Cortex of kidney (tissue), 1 donor: ENCODE data around the gene PLEKHG5.

ENCODE experiments used
- DNase-seq: peaks from one replicate; lab custom pipeline; 2025; lab: John Stamatoyannopoulos, UW

PLEKHG5 gene

DNA sequence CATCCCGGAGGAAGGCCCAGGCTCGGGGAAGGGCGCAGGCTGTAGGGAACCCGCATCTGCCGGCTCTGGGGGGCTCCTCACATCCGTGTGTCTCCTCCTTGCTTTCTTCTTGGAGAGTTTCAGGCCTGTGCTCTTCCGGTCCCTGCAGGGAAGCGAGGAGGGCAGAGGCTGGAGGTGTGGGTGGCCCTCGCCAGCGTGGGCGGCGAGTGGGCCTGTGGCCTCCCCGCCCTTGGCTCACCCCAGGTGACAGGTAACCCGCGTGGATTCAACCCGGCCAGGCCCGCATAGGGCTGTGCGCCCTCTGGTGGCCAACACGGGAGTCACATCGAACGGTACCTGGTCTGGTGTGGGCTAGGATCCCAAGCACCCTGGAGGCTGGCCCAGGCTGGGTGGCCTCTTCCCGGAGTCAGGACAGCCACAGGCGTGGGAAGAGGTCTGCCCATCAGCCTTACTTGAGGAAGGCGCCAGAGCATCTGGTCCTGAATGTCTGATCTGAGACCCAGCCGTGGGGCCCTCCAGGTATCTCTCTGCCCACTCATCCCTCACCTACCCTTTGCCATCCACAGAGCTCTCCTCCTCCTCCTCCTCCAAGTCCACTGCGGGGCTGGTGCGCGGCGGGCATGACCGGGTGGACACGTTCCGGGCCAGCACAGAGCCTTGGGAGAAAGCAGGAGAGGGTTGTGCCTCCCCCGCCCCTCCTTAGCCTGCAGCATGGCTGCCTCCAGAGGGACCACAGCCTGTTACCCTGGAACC, 15.9 kb downstream of the PLEKHG5 start:
- DNase-seq, result no peak

DNA sequence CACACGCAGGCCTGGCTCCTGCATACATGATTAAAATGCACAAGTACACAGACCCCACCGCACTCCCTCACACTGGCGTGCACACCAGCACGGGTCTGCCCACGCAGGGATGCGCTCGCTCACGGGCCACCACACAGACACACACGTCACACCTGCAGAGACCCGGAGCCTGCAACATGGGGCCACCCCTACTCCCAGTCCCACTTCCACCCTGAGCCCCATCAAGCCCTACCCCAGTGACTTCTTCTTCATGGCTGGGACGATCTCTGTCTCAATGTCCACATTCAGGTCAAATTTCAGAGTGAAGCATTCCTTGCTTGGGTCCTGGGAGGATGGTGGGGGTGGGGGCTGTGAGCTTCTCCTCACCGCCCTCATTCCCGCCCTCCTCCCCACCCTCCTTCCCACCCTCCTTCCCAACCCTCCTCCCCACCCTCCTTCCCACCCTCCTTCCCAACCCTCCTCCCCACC, 16.6 kb downstream of the PLEKHG5 start:
- no peak for DNase-seq

DNA sequence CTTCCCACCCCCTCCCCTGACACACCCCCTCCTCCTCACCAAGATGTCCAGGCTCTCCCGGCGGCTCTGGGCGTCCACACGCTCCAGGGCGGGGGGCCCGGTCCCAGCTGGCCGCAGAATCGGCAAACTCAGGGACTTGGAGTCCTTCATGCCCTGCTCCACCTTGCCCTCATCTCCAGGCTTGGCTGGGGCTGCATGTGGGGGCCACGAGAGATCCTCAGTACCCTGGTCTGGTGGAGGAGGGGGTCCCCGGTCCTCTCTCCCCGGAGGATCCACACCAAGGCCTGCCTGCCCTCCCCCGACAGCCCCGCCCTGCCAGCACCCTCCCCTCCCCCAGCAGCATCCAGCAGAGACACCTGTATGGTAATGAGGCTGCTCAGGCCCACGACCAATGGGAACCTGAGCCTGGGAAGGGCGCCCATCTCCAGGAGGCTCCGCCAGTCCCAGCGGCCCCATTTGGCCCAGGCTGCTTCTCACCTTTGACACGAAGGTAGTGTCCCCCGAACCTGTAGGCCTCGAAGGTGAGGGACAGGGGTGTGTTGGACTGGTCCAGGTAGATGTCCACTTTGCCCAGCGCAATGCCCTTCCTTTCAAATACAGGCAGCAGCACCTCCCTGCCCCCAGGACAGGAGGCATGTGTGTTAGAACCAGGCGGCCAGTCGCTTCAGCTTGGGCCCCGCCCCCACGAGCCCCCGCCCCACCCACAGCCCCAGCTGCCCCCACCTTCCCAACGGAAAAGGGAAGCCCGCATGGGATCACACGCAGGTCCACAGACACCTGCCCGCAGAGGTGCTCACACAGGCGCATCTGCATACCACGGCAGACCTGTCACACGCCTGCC, 17.3 kb downstream of the PLEKHG5 start:
- DNase-seq, result no peak

DNA sequence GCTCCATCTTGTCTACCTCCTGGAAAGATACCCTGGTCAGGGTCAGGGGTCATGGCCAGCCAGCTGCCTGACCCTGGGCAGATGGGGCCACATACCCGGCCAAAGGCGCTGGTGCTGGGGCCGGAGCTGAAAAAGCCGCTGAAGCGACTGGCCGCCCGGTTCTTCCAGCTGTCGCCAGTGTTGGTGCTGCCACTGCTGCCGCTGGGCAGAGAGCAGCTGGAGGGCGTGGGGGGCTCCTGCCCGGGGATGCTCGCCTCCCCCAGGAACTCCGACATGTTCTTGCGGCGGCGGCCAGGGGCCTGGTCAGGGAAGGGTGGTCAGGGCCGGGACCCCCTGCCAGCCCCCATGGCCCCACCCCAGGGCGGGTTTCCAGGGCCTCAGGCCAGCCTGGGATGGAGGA, 18.3 kb downstream of the PLEKHG5 start:
- no peak for DNase-seq

DNA sequence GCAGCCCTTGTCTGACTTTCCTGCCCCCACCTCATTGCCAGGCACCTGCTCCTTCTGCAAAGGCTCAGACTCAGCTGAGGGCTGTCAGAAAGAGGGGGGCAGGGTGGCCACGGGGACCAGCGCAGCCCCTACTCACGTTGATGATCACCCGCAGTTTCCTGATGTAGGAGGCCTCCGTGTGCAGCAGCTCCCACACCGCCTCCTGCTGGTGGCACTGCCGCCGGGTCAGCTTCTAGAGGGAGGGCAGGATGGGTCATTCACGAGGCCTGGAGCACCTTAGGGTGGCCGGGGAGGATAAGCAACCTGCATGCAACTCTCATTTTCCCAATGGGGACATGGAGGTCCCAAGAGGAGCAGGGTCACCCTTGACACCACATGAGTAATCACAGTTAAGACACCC, 19.1 kb downstream of the PLEKHG5 start:
- DNase-seq, result no peak

DNA sequence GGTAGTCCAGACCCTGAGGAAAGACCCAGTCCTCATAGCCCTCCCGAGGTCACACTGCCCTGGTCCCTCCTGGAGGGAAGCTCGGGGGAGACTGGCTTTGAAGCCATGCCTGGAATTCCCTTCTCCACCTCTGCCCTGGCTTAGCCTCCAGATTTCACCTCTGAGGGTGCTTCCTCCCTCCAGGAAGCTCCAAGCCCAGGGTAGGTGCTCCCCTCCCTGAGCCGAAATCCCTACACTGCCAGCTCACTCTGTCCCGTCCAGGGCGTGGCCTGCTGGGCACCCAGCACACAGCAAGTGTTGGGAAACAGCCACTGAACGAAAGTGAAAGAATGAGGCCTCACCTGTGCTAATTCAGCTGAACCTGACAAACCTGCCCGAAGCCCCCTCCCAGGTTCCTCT, 19.5 kb downstream of the PLEKHG5 start:
- no peak for DNase-seq

DNA sequence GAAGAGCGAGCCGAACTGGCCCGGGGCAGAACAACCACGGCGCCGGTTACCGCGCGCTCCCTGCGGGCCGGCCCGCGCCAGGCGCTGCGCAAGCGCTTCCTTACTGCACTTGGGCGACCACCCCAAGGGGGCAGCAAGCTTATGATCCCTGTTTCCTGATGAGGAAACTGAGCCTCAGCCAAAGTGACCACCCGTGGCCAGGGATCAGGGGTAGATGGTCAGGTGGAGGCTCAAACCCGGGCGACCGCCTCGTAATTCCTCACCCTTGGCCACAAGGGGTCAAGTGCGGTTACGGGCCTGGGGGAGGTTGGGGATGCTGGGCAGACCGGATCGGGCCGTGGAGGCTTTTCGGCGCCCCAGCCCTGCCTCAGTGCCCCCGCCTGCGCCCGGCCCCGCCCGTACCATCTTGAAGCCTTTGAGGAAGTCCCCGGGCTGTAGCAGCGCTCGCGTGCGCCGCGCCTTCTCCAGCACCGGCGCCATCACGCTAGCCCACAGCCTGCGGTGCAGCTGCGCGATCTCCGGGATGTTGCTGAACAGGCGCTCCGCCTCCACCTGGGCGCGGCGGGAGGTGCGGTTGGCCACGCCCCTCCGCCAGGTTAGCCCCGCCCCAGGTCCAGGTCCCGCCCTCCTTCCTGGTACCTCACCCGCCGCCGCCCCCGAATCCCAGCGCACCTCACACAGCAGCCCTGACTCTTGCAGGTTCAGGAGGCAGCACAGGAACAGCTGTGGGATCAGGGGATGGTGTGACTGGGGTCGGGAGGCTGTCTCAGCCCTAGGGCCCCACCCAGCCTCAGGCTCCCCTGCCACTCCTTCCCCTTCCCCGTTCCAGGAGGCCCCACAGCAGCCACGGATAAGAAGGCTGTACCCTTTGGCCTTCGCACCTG, 20.1 kb downstream of the PLEKHG5 start:
- no peak for DNase-seq

DNA sequence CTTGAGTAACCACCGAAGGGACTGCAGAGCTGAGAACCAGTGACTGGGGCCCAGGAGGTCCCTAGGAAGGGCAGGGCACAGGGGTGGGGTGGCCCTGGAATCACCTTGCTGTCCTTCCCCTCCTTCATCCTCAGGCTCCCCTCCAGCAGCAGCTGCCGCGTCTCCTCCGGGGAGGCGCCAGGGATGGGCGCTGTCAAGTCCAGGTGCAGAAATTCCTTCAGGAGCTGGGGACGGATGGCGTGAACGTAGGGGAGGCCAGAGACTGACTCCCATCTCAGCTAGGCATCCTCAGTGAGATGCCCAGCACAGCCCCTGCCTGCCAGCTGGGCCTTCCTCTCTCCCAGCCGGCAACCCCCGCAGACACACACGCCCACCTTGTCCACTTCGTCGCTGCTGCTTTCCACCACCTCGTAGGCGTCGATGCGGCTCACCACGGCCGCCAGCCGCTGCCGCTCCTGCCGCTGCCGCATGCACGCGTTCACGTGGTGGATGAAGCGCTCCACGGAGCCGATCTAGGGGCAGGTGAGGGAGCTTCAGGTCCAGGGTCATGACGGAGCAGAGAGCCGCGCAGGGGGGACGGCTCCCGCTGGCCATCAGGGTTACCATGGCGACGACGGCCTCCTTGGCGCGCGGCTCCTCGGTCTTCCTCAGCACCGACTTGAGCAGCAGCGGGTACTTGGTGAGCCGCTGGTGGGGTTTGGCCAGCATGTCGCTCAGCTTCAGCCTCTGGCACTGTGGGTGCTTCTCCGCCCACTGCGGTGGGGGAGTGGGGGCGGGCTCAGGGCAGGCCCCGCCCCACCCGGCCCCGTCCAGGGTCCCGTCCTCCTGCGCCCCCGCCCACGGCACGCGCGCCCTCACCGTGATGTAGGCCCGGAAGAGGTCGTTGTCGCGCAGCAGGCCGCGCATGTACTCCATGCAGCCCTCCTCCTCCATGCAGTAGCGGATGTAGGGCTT, 21.1 kb downstream of the PLEKHG5 start:
- DNase-seq, result no peak

DNA sequence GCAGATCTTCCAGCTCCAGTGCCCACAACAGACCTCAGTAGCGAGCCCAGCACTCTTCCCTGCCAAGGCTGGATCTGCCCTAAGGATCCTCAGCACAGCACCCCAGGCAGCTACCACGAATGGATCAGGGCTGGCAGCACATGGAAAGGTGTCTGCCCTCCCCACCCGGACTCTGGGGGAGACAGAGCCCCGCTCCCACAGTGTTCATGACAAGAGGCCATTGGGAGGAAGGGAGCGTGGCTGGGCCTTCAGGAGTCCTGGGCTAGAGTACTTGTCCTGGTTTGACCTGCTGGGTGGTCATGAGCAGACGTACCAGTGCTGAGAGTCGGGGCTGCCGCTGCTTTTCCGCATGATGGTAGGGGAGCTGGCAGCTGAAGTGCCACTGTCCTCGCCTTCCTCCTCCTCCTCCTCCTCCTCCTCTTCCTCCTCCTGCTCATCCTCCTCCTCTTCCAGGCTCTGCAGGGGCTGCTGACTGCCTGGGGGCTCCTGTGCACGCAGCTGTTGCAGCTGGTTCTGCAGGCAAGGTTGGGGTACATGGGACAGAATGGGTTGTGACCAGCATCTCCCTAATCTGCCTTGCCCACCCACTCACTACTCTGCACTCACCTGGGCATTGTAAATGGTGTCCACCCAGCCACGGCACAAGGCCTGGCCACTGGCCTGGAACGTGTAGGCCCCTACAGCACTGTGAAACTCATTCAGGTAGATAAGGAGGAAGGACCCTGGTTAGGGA, 22.6 kb downstream of the PLEKHG5 start:
- no peak for DNase-seq

DNA sequence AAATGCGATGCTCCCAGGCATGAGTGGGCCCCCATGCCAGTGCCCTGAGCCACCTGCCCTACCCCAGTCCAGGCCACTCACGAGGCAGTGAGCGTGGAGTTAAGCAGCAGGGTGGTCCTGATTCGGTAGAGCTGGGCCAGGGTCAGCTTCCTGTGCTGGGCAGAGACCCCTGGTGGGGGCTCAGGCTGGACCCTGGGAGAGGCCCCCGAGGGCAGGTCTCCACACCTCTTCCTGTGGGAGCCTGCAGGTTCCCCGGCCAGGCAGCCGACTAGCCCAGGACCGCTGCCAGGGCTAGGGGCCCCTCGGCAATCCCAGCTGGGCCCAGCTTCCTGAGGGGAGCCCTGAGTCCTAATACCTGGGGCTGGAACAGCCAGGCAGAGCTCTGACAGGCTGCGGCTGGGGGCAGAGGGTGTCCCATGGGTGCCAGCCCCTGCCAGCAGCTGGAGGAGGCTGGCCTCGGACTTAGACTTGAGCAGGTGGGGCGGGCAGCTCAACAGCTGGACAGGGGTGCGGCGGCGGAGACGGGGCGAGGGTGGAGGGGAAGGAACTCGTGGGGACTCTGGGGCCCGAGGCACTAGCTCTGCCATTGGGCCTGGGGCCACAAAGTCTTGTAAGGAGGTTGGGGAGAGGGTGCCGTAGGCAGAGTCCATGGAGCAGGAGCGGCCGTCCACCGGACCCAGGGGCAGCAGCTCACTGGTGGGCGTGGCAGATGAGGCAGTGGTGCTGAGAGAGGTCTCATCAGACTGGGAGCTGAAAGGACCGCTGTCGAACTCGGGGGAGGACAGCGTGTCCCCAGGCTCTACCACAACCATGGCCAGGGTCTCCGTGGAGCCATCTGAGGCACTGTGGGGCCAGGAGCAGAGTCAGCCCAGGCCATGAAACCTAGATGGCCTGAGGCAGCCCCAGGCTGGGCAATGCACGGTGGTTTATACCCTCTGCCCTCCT, 23.5 kb downstream of the PLEKHG5 start:
- DNase-seq, result no peak

DNA sequence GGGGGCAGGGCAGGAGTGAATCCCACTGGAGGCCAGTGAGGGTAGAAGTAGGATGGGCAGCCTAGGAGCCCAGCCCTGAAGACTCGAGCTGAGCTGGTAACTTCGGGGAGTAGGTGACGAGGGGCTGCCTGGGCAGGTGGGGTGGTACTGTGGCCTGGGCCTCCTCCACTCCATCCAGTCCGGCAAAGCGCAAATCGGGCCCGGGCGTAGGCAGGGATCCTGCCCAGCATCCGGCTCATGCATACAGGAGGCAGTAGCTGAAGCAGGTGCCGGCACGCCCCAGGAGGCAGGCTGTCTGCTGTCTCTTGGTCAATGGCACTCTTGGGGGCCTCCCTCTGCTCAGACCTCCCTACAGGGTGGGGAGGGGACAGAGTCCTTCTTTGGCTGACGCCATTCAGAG, 24.2 kb downstream of the PLEKHG5 start:
- no peak for DNase-seq

DNA sequence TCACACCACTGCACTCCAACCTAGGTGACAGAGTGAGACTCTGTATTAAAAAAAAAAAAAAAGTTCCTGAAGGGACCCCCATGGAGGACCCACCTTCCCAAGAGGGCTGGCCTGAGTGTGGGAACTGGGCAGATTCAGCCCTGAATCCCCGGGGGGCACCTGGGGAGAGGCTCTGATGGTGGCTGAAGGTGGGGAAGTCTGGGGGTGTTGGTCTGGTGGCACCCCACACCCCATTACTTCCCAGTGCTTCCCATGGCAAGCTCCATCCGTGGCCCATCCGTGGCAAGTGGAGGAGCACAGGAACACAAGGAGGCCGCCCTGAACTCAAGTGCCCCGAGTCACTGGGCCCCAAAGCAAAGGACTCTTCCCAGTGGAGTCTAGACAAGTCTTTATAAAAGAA, 24.7 kb downstream of the PLEKHG5 start:
- no peak for DNase-seq

DNA sequence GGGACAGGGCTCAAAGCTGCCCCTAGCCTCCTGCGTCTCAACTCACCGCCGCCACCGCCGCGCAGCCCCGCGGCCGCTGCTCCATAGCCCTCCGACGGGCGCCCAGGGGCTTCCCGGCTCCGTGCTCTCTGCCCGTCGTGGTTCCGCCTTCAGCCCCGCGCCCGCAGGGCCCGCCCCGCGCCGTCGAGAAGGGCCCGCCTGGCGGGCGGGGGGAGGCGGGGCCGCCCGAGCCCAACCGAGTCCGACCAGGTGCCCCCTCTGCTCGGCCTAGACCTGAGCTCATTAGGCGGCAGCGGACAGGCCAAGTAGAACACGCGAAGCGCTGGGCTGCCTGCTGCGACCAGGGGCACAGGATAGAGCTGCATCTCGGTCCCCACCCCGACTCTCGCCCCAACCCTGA, 25.4 kb downstream of the PLEKHG5 start, which contains the start of gene TNFRSF25:
Gene TNFRSF25 (minus strand): TSS at position 151 of the 400 bp plus-strand sequence. CDS start 66 bp downstream, at position 85.
- DNase-seq, result no peak

DNA sequence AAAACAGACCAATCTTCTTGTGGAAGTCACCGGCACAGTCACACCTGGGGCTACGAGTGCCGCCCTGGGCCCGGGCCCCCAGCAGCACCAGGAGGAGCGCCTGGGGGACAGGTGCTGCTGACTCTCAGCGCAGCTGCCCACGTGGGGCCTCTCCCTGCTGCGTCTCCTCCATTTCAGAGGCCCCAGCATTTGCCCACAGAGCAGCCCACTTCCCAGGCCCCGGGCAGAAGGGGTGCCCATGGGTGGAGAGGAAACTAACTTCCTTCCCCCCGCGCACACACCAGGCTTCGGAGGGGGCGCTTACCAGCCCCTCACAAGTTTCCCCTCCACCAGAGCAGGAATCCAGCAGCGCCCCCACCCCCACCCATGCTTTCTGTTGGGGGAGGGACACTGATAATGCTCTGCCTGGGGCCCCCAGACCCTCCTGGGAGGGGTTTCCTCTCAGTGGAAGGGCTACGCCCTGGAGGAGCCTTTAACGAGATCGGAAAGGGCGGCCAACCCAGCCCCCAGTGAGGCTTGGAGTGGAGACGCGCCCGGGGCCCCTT, 25.9 kb downstream of the PLEKHG5 start:
- DNase-seq, result no peak

DNA sequence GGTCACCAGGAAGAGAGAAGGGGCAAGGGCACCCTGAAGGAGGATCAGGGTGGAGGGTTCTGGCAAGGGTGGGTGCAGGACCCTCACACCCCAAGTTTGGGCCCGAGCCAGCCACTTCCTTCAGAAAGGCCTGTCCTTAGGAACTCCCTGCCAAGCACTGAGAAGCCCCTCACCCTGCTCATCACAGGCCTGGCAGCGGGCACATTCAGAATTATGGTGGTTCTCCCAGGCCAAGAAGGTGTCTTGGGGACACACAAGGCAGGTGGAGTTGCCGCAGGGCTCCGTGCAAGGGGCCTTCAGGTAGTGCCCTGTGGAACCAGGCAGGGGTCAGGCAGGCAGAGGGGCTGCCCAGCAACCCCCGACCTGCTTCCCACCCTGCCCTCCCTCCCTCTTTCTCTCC, 26.6 kb downstream of the PLEKHG5 start:
- DNase-seq, result no peak

DNA sequence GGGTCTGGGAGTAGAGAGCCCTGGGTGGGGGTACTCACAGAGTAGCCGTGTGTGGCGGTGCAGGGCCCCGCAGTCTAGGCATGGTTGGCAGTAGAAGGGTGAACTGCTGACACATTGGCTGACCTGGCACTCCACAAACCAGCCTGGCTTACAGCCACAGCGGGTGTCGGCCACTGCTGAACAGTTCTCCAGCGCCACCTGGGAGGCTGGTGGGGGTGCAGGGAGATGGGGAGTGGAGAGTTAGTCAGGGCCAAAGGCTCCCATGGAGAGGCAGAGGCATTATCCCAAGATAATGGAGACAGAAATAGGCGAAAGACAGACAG, 27.0 kb downstream of the PLEKHG5 start:
- DNase-seq, result no peak

DNA sequence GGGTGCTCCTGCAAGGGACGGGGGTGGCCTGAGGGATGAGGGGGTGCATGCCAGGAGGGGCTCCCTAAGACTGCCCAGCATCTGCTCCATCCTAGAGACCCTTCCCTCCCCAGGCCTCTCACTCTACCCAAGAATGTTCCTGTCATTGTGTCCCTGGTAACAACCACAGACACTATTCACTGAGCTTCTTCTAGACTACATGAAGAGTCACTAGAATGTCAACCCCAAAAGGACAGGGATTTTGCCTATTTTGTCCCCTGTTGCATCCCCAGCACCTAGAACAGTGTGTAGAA, 28.4 kb downstream of the PLEKHG5 start:
- no peak for DNase-seq

DNA sequence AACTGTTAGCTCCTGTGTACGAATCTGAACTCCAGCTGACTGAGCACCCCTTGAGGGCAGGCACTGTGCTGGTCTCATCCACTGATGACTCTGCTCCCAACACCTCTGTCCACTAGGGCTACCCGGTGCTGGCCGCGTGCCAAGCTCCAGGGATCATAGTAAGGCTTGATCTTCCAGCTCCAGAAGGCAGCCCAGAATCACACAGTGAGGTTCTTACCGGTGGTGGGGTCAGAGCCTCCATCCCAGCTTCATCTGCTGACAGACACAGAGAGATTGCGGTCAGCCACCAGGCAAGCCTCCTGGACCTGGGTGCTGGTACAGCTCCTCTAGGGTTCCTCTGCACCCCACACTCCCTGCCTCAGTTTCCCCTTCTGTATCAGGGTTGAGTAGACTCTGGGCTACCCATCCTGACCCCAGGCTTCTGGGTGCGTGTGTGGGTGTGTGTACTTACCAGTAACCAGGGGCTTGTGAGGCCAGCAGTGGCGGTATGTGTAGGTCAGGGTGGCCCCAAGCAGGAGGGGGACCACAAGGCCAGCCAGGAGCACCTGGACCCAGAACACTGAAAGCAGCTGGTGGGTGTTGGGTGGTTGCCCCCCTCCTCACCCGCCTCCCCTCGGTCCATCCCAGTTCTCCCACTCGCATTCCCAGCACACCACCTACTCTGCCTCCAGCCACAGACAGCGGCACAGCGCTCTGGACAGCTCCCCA, 28.9 kb downstream of the PLEKHG5 start:
- DNase-seq, result no peak
